Head of caudate nucleus (tissue), 42 donors: ENCODE measurements around the gene FAM171A2.
"Not testable (repeated sequence)": the region's sequence is repeated elsewhere in the genome, so short reads cannot be mapped to it uniquely, and the experiment has no call there.

ENCODE experiments used
- DNase-seq, 42 donors: peaks; one replicate each; pipeline versions ENCODE4 v3.0.0 to v3.0.0-alpha.2; 2020 to 2021; ENCODE audit warnings: mixed read lengths in 7 of 42
- intact Hi-C: fragments of 100-400 bp; cut with DNase I; formaldehyde crosslinking; loops from one replicate; pipeline ENCODE4 v1.15.0; 2022

The FAM171A2 gene

GRCh38 chr17:44330263-44330662, 33.4 kb downstream of the FAM171A2 start:
- not testable (repeated sequence) for DNase-seq

GRCh38 chr17:44329516-44329915, 34.1 kb downstream of the FAM171A2 start:
- intact Hi-C loops, DNase-seq: not testable (repeated sequence)

More at GRCh38 chr17:44330263-44330662, 33.4 kb downstream of the FAM171A2 start:
- intact Hi-C loops, result not testable (repeated sequence)

- DNase-seq, result no peak
- intact Hi-C loops, result loop anchor here (2.0 kb wide), 1 partner anchor 109 kb away; the partner anchor contains the start of gene UBTF
These were observed 35.8 kb downstream of the FAM171A2 start for GRCh38 chr17:44327715-44328449.

- intact Hi-C loops, result loop anchor here (2.0 kb wide), 1 partner anchor 108 kb away; the partner anchor contains the start of gene UBTF
- peak; percentile 96 to 100 (median 99) for DNase-seq
These were observed 36.7 kb downstream of the FAM171A2 start for GRCh38 chr17:44326861-44327444.

GRCh38 chr17:44324571-44325275, 38.9 kb downstream of the FAM171A2 start, which contains the start of gene SLC25A39:
SLC25A39 (minus strand) TSS chr17:44324823; CDS start chr17:44323562, 1,261 bp downstream.
- intact Hi-C loops, result no loop called here
- DNase-seq, result peak; percentile 82 to 99 (median 96)

- peak in 1 of 42 donors; percentile 34 for DNase-seq
- intact Hi-C loops, result no loop called here
These were observed 39.5 kb downstream of the FAM171A2 start for GRCh38 chr17:44324092-44324570.

- intact Hi-C loops, result no loop called here
- no peak for DNase-seq
These were observed 40.1 kb downstream of the FAM171A2 start for GRCh38 chr17:44323359-44324091.

GRCh38 chr17:44322236-44322895, 41.3 kb downstream of the FAM171A2 start:
- intact Hi-C loops, result no loop called here
- DNase-seq, result peak in 1 of 42 donors; percentile 33

- no peak for DNase-seq
These were observed 42.2 kb downstream of the FAM171A2 start for GRCh38 chr17:44321246-44322120.

GRCh38 chr17:44320066-44320465, 43.6 kb downstream of the FAM171A2 start:
- intact Hi-C loops, result no loop called here
- no peak for DNase-seq

More at GRCh38 chr17:44321246-44322120, 42.2 kb downstream of the FAM171A2 start:
- intact Hi-C loops, result no loop called here

GRCh38 chr17:44318077-44318892, 45.4 kb downstream of the FAM171A2 start:
- intact Hi-C loops, result no loop called here
- peak in 1 of 42 donors; percentile 36 for DNase-seq

GRCh38 chr17:44317545-44317944, 46.1 kb downstream of the FAM171A2 start:
- DNase-seq, result no peak
- intact Hi-C loops, result no loop called here

GRCh38 chr17:44315760-44316731, 47.6 kb downstream of the FAM171A2 start:
- intact Hi-C loops, result no loop called here
- peak in 1 of 42 donors; percentile 32 for DNase-seq

- intact Hi-C loops, result no loop called here
- DNase-seq, result peak in 39 of 42 donors; percentile 49 to 89 (median 73)
These were observed 48.6 kb downstream of the FAM171A2 start for GRCh38 chr17:44314869-44315661.

- intact Hi-C loops, result no loop called here
- DNase-seq, result no peak
These were observed 49.2 kb downstream of the FAM171A2 start for GRCh38 chr17:44314524-44314868.
